Endothelial cell of umbilical vein (primary cell): ENCODE data around the gene PSME4.

ENCODE experiments used
- EZH2 ChIP-seq: IDR thresholded peaks from 2 replicates; pipeline ENCODE4 v1.6.1; 2012; ENCODE audit warnings: borderline replicate concordance, low read depth, mild to moderate bottlenecking, moderate library complexity, low read length, inconsistent platforms; ENCODE audit not compliant: severe bottlenecking
- POLR2AphosphoS5 ChIP-seq: IDR thresholded peaks from 2 replicates; pipeline ENCODE4 v1.6.1; 2012; ENCODE audit warnings: low read depth, mild to moderate bottlenecking, control low read depth, low read length, moderate library complexity; ENCODE audit not compliant: insufficient read depth
- TF ChIP-seq, protein P1 (sequence below), 2 donors: IDR thresholded peaks; 1 replicate in 1 of 2; 2 replicates in 1 of 2; pipeline ENCODE4 v1.5.1; 2011; ENCODE audit warnings: low read length in 2 of 2, mild to moderate bottlenecking in 2 of 2, moderate library complexity in 2 of 2, control low read depth in 1 of 2, inconsistent platforms in 1 of 2, low read depth in 1 of 2; ENCODE audit not compliant: insufficient read depth in 1 of 2; ENCODE audit errors: extremely low read depth in 1 of 2
- TF ChIP-seq, protein P2 (sequence below): IDR thresholded peaks from 2 replicates; pipeline ENCODE4 v1.6.1; 2011; ENCODE audit not compliant: insufficient read depth, insufficient read length

DNA sequence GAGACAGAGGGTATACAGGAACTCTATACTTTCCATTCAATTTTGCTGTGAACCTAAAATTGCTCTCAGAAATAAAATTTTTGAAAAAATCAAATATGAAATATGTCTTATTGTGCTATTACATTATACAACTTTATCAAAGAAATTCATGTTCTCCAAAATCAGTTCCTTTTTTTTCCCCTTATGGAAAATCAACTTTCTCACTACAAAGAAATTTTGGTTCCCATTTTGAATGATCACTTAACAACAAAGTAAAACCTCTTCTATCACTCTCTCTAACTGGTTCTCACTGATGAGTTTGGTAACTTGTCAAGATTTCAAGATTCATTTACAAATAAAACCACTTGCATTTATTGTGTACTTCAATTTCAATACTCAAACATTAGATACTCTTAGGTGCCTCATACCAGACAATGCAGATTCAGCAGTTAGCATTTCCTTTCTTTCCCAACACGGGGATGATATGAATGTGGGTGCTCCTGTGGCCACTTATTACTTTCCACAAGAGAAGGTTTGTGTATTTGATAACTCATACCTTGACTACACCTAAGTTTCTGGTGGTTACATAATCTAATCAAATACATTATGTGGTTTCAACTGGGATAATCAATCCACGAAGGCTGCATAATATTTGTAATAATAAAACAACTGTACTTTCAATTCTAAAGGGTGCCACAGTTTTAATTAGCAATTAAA, 6.4 kb downstream of the PSME4 start:
- TF ChIP-seq EZH2 = no peak
- TF ChIP-seq, protein P1, sequence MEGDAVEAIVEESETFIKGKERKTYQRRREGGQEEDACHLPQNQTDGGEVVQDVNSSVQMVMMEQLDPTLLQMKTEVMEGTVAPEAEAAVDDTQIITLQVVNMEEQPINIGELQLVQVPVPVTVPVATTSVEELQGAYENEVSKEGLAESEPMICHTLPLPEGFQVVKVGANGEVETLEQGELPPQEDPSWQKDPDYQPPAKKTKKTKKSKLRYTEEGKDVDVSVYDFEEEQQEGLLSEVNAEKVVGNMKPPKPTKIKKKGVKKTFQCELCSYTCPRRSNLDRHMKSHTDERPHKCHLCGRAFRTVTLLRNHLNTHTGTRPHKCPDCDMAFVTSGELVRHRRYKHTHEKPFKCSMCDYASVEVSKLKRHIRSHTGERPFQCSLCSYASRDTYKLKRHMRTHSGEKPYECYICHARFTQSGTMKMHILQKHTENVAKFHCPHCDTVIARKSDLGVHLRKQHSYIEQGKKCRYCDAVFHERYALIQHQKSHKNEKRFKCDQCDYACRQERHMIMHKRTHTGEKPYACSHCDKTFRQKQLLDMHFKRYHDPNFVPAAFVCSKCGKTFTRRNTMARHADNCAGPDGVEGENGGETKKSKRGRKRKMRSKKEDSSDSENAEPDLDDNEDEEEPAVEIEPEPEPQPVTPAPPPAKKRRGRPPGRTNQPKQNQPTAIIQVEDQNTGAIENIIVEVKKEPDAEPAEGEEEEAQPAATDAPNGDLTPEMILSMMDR (IDR thresholded peaks at IDR 0.05; ENCODE audit: extremely low read depth in 1 of 2, insufficient read depth in 1 of 2, low read depth in 1 of 2, low read length in 2 of 2) = no peak
- TF ChIP-seq, protein P2, sequence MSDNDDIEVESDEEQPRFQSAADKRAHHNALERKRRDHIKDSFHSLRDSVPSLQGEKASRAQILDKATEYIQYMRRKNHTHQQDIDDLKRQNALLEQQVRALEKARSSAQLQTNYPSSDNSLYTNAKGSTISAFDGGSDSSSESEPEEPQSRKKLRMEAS = no peak
- TF ChIP-seq POLR2AphosphoS5 = no peak
